Erythroblast (primary cell): Measurements from ENCODE around the gene RABGGTA.
"Not testable (repeated sequence)": the region's sequence is repeated elsewhere in the genome, so short reads cannot be mapped to it uniquely, and the experiment has no call there.

Experiments
- DNase-seq, 2 experiments: peaks; one replicate each; lab custom pipeline; 2025; lab: John Stamatoyannopoulos, UW
- GATA1 ChIP-seq: IDR thresholded peaks from 2 replicates; pipeline ENCODE4 v1.6.1; 2011; ENCODE audit warnings: low read depth, mild to moderate bottlenecking, control low read depth, low read length, moderate library complexity
- POLR2A ChIP-seq: IDR thresholded peaks from 2 replicates; pipeline ENCODE4 v1.6.1; 2011; ENCODE audit warnings: mild to moderate bottlenecking, low read length

The RABGGTA gene

DNA sequence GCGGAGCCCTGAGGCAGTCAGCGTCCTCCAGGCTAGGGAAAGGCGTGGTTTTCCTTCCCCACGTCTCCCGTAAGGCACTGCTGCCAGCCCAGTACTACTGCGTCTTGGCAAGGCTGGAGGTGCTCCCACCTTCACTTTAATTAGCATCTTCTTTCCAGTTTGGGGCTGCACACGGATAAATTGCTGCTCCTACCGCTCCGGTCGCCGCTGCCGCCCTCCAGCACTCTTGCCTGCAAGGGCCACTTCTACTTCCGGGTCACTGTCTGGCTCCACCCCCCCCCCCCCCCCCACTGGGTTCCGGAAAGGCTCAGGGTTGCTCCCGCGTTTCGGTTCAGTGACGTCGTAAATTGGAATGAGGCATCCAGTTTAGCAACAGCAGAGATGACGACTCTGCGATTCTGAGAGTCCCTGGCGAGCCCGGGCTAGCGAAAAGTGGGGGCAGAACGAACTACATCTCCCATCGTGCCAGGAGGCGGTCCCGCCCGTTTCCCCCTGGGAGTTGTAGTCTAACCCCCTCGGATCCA is 39.2 kb downstream of the RABGGTA start, which contains the start of gene NEDD8:
Gene NEDD8 (minus strand): TSS at position 247 of the 524 bp plus-strand sequence. CDS start 100 bp downstream, at position 147.
- peak; percentile 59 for TF ChIP-seq POLR2A
- TF ChIP-seq GATA1, result no peak
- peak; percentile 89 to 93 for DNase-seq

DNA sequence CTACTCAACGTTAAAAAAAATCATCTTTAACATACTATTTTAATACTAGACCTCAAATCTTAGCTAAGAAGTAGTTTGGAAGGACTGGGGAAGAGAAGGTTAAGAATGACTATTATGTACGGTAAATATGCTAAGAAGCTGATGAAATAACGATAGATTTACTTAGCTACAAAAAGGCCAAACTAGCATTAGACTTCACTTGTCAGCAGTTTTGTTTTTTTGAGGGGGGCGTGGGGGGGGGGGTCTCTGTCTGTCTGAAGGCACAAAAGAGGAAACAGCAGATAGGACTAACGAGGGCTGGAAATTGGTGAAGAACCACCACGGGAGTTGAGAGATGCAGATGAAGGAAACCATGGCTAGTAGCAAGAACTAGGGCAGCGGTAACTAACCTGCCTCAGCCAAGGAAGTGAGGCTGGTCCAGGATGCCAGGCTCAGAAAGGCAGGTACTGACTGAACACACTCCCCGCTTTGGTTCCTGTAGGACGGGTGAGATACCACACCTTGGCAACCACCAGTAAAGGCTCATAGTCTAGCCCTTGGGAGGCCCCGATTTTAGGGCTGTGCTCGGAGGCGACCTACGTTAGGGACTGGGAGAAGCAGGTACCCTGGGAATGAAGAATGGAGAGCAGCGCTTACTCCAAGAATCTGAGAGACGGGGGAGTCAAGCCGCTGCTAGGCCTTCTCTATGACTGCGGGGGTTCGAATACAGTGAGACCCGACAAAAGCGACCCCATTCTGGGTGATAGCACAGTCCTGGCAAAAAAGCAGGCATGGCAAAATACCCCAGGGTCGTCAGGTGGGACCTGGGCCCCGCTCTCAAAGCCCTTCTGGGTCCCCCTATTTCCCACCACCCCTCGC is 39.9 kb downstream of the RABGGTA start:
- DNase-seq, result peak; percentile 44 to 61
- TF ChIP-seq POLR2A, result no peak
- no peak for TF ChIP-seq GATA1

DNA sequence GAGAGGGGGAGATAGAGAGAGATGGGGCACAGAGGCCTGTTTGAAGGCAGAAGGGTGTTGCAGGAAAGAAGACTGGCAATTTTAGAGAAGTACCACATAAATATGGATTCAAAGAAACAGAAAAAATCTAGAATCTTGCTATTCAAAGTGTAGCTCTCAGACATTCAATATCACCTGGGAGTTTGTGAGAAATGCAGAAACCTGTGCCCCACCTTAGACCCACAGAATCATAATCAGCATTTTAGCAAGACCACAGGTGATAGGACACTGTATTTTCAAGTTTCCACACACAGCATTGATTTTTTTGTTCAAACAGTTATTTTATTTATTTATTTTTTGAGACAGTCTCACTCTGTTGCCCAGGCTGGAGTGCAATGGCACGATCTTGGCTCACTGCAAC is 42.5 kb downstream of the RABGGTA start:
- TF ChIP-seq POLR2A (no peak), GATA1 (no peak)
- DNase-seq, result no peak

DNA sequence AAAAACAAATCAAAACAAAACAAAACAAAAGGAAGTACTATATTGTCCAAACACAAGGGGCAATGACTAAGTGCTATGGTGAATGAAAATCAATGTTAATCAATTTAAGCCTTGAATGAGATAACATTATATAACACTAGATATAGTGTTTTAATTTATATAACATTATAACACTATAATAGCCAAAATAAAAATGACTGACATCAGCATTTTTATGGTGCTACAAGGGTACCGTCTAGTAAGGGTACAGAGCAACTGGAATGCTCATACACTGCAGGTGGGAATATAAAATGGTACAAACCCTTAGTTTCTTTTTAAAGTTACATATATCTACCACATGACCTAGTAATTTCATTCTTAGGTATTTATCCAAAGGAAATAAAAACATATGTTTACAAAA is 44.9 kb downstream of the RABGGTA start:
- TF ChIP-seq GATA1 (no peak), POLR2A (no peak)
- DNase-seq, result no peak

DNA sequence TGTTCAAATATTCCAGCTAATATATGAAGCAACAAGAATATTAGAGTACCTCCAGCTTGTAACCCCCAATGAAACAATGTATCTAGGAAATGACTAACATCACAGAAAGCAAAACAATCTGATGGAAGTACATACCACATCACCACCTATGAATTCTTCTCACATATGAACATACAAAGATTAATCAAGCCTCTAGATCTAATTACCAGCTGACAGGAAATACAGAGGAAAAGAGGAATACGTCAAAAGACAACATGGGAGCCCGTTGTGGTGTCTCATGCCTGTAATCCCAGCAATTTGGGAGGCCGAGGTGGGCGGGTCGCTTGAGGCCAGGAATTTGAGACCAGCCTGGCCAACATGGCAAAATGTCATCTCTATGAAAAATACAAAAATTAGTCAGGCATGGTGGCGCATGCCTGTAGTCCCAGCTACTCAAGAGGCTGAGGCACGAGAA is 46.8 kb downstream of the RABGGTA start:
- no peak for TF ChIP-seq GATA1
- no peak for TF ChIP-seq POLR2A
- no peak for DNase-seq

DNA sequence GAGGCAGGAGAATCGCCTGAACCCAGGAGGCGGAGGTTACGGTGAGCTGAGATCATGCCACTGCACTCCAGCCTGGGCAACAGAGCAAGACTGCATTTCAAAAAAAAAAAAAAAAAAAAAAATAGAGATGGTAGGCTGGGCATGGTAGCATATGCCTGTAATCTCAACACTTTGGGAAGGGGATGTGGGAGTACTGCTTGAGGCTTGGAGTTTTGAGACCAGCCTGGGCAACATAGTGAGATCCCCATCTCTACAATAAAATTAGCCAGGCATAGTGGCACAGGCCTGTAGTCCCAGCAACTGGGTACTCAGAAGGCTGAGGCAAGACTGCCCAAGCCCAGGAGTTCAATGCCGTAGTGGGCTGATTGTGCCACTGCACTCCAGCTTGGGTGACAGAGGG is 48.4 kb downstream of the RABGGTA start:
- DNase-seq, result not testable (repeated sequence)

DNA sequence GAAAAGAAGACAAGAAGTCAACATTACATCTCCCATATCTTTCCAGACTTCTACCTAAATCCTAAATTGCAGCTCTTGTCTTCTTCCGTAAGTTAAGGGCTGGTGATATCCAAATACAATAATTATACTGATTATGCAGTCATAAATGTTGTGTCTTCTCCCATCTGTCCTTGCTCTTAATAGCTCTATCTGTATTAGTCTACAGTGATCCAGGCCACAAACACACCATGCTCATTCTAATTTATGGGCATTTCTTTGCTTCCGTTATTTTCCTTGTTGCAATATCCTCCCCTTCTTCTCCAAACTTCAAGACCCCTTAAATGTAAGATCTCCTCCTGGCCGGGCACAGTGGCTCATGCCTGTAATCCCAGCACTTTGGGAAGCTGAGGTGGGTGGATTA is 51.9 kb downstream of the RABGGTA start:
- TF ChIP-seq GATA1, result no peak
- TF ChIP-seq POLR2A, result no peak
- DNase-seq, result no peak

DNA sequence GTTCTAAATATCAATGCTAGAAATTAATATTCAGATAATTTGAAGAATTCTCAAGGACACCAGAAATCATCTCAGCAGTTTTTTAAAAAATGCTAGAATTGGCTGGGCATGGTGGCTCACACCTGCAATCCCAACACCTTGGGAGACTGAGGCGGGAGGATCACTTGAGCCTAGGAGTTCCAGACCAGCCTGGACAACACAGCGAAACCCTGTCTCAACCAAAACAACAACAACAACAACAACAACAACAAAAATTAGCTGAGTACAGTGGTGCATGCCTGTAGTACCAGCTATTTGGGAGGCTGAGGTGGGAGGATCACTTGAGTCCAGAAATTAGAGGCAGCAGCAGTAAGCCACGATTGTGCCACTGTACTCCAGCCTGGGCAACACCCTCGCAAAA is 52.3 kb downstream of the RABGGTA start:
- TF ChIP-seq POLR2A (no peak), GATA1 (no peak)
- DNase-seq, result no peak

DNA sequence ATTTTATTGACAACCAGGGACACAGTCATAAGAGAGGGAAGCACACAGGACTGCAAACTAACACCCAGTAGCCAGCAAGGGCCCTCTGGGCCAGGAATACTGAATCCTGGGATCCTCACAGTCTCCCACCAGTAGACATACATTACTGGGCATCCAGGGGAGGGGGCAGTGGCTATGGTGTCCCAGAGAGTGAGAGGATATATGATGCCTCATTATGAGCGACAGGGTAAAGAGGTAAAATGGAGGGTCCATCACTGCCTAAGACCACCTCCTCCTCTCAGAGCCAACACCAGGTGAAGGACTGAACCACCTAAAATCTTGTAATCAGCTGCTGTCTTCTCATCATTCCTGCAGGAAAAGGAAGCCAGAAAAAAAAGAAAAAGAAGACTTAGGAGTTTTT is 54.5 kb downstream of the RABGGTA start:
- DNase-seq, result not testable (repeated sequence)

DNA sequence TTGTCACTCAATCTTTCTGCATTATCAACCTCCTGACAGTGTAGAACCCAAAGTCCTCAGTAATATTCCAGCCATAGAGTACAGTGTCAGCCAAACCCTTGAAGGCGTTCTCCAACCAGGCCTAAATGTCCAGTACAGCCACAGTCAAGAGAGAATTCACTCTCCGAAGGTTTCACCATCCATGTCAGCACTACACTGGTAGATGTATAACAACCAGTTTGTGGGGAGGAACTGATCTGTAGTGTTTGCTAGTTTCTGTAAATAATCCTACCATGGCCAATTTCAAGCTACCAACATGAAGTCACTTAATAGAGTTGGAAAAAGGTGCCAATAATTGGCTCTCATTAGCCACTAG is 55.1 kb downstream of the RABGGTA start:
- TF ChIP-seq GATA1 (no peak), POLR2A (no peak)
- DNase-seq, result no peak
